Endothelial cell of umbilical vein (primary cell): ENCODE results near the gene FANCC. TPM values are rescaled to one million over a fixed set of nuclear protein-coding genes. Genes with fewer than 3 reads are reported as not detected.

Experiments
- BruUV-seq: library from RNA; stranded (reverse); fragments of 400-500 nt; replicated peaks from 2 replicates; lab custom pipeline; 2021; lab: Mats Ljungman, UMichigan
- CTCF ChIA-PET: fragments of 300-600, 350-600 bp; sonication (Branson Sonifier 250); formaldehyde crosslinking; loops from one replicate; lab custom pipeline; 2021; ENCODE audit warnings: antibody characterized with exemption, inconsistent platforms; lab: Charles Lee
- POLR2A ChIA-PET: fragments of 300-600, 350-600 bp; sonication (Branson Sonifier 250); formaldehyde crosslinking; loops from one replicate; lab custom pipeline; 2021; ENCODE audit warnings: antibody characterized with exemption, inconsistent platforms; lab: Charles Lee
- DNase-seq: peaks from one replicate; pipeline ENCODE4 v3.0.0-alpha.2; 2011; ENCODE audit warnings: low read depth, low spot score
- FAIRE-seq: peaks from 2 replicates; lab custom pipeline; 2011; peaks lifted over from hg19 to GRCh38; lab: Jason Lieb, UNC
- H2AFZ ChIP-seq: 2 replicates; pipeline ENCODE4 v1.6.0; 2012; ENCODE audit warnings: low read depth, low read length, control low read depth, inconsistent platforms
- H3K27ac ChIP-seq: 2 replicates; pipeline ENCODE4 v1.5.1; 2011; ENCODE audit warnings: low read depth, mild to moderate bottlenecking, control low read depth, low read length, moderate library complexity; ENCODE audit not compliant: insufficient read depth
- H3K27me3 ChIP-seq, 2 experiments: 2 replicates each; pipeline versions ENCODE4 v1.6.0 to v1.6.1; 2011; ENCODE audit warnings: low read length in 2 of 2, mixed read lengths in 1 of 2; ENCODE audit not compliant: control insufficient read depth in 2 of 2, insufficient read depth in 2 of 2
- H3K36me3 ChIP-seq, 2 experiments: 2 replicates in 1 of 2; 3 replicates in 1 of 2; pipeline ENCODE4 v1.5.1; 2011; ENCODE audit warnings: low read length in 2 of 2, mild to moderate bottlenecking in 1 of 2, moderate library complexity in 1 of 2; ENCODE audit not compliant: control insufficient read depth in 2 of 2, insufficient read depth in 2 of 2; ENCODE audit errors: extremely low read depth in 1 of 2
- H3K4me1 ChIP-seq: 3 replicates; pipeline ENCODE4 v1.5.1; 2011; ENCODE audit warnings: mild to moderate bottlenecking, low read length; ENCODE audit not compliant: control insufficient read depth, insufficient read depth; ENCODE audit errors: extremely low read depth
- H3K4me2 ChIP-seq: 2 replicates; pipeline ENCODE4 v1.6.1; 2011; ENCODE audit warnings: low read length, control low read depth, mixed read lengths; ENCODE audit not compliant: insufficient read depth
- H3K4me3 ChIP-seq, 3 experiments: fragments of 200-600 bp in 1 of 3; sonication (generic), shearing (Covaris generic) in 1 of 3; replicated peaks in 1 of 3; 2 replicates each; pipeline ENCODE4 v1.5.1; 2011 to 2016; ENCODE audit warnings: control low read depth in 3 of 3, low read length in 3 of 3, mild to moderate bottlenecking in 2 of 3, inconsistent platforms in 1 of 3, low read depth in 1 of 3, moderate library complexity in 1 of 3; ENCODE audit not compliant: insufficient read depth in 1 of 3
- H3K79me2 ChIP-seq: 2 replicates; pipeline ENCODE4 v1.6.0; 2012; ENCODE audit warnings: low read length, inconsistent platforms; ENCODE audit not compliant: control insufficient read depth, insufficient read depth
- H3K9ac ChIP-seq: replicated peaks from 2 replicates; pipeline ENCODE3; 2011; ENCODE audit warnings: low read length, control low read depth; ENCODE audit not compliant: insufficient read depth; ENCODE audit errors: extremely low read depth
- H3K9me1 ChIP-seq: replicated peaks from 3 replicates; pipeline ENCODE4 v1.6.0; 2011; ENCODE audit warnings: mild to moderate bottlenecking, low read length; ENCODE audit not compliant: control insufficient read depth, insufficient read depth; ENCODE audit errors: extremely low read depth
- H3K9me3 ChIP-seq: replicated peaks from 2 replicates; pipeline ENCODE4 v1.5.1; 2012; ENCODE audit warnings: low read length, inconsistent platforms; ENCODE audit not compliant: control insufficient read depth, insufficient read depth
- H4K20me1 ChIP-seq: replicated peaks from 2 replicates; pipeline ENCODE3; 2011; ENCODE audit warnings: mild to moderate bottlenecking, low read length; ENCODE audit not compliant: control insufficient read depth, insufficient read depth; ENCODE audit errors: extremely low read depth
- CTCF ChIP-seq, 2 donors: IDR thresholded peaks; 1 replicate in 1 of 2; 2 replicates in 1 of 2; pipeline ENCODE4 v1.5.1; 2011; ENCODE audit warnings: low read length in 2 of 2, mild to moderate bottlenecking in 2 of 2, moderate library complexity in 2 of 2, control low read depth in 1 of 2, inconsistent platforms in 1 of 2, low read depth in 1 of 2; ENCODE audit not compliant: insufficient read depth in 1 of 2; ENCODE audit errors: extremely low read depth in 1 of 2
- EZH2 ChIP-seq: IDR thresholded peaks from 2 replicates; pipeline ENCODE4 v1.6.1; 2012; ENCODE audit warnings: borderline replicate concordance, low read depth, mild to moderate bottlenecking, moderate library complexity, low read length, inconsistent platforms; ENCODE audit not compliant: severe bottlenecking
- FOS ChIP-seq: IDR thresholded peaks from 2 replicates; pipeline ENCODE4 v1.6.1; 2011; ENCODE audit warnings: mild to moderate bottlenecking, low read length, moderate library complexity, borderline replicate concordance; ENCODE audit not compliant: insufficient read depth
- GATA2 ChIP-seq: IDR thresholded peaks from 2 replicates; pipeline ENCODE4 v1.7.0; 2011; ENCODE audit warnings: low read depth, mild to moderate bottlenecking, moderate library complexity, mixed read lengths, low read length; ENCODE audit not compliant: insufficient read length, insufficient read depth
- JUN ChIP-seq: IDR thresholded peaks from 2 replicates; pipeline ENCODE4 v1.6.1; 2011; ENCODE audit warnings: borderline replicate concordance, low read depth; ENCODE audit not compliant: insufficient read length, insufficient read depth
- MAX ChIP-seq: IDR thresholded peaks from 2 replicates; pipeline ENCODE4 v1.6.1; 2011; ENCODE audit not compliant: insufficient read depth, insufficient read length
- MYC ChIP-seq: IDR thresholded peaks from one replicate; pipeline ENCODE4 v1.6.1; 2011; ENCODE audit warnings: mild to moderate bottlenecking, low read depth, low read length
- POLR2A ChIP-seq: IDR thresholded peaks from 2 replicates; pipeline ENCODE4 v1.6.1; 2012; ENCODE audit warnings: low read depth, mild to moderate bottlenecking, control low read depth, low read length
- POLR2AphosphoS5 ChIP-seq: IDR thresholded peaks from 2 replicates; pipeline ENCODE4 v1.6.1; 2012; ENCODE audit warnings: low read depth, mild to moderate bottlenecking, control low read depth, low read length, moderate library complexity; ENCODE audit not compliant: insufficient read depth
- dilution Hi-C: fragments of 300-500 bp; cut with MboI; formaldehyde crosslinking; loops from one replicate; pipeline ENCODE4 v1.15.0; 2019; ENCODE audit warnings: low sequenced_read_pairs; ENCODE audit not compliant: extremely low pct_ligation_motif_present
- intact Hi-C: fragments of 100-400 bp; cut with micrococcal nuclease; formaldehyde crosslinking; loops from one replicate; pipeline ENCODE4 v1.10.0; 2022
- polyA plus RNA-seq, 4 experiments: library from polyadenylated mRNA; depleted of rRNA in 3 of 4; stranded (reverse) in 3 of 4; unstranded in 1 of 4; fragments of >200 nt; gene quantifications; 2 replicates each; pipeline versions ENCODE4 v1.2.1 to v1.2.3, GENCODE V29; 2011 to 2012; ENCODE audit warnings: missing spikeins in 1 of 4
- total RNA-seq: library from RNA; stranded (reverse); gene quantifications from 2 replicates; pipeline ENCODE4 v1.2.3, GENCODE V29; 2021

The FANCC gene
- total and polyA plus RNA-seq, 2 donors (not counting 3 experiments of a cell fraction or from before 2014, with no cell fraction given): 5.7 to 13.1 TPM

- DNase-seq: no peak
- no peak overlapping the region for H2AFZ ChIP-seq
- no peak for TF ChIP-seq GATA2
- no peak for TF ChIP-seq CTCF (IDR thresholded peaks at IDR 0.05; ENCODE audit: extremely low read depth in 1 of 2, insufficient read depth in 1 of 2, low read depth in 1 of 2, low read length in 2 of 2)
- TF ChIP-seq MAX: no peak
- no peak for TF ChIP-seq POLR2A
- no peak for TF ChIP-seq MYC
- TF ChIP-seq POLR2AphosphoS5: no peak
- no peak for TF ChIP-seq EZH2
- TF ChIP-seq JUN: no peak
- no peak for TF ChIP-seq FOS
- H3K9me3 ChIP-seq: no peaks in the 10 kb centered on the region
- POLR2A ChIA-PET: no interaction called here
- H3K27ac ChIP-seq: no peak overlapping the region
- H4K20me1 ChIP-seq: no peaks in the 10 kb centered on the region
- dilution Hi-C loops (no loop called here), intact Hi-C loops (no loop called here)
- no peaks in the 10 kb centered on the region for H3K4me1 ChIP-seq
- H3K4me3 ChIP-seq: no peak overlapping the region
- FAIRE-seq: no peak
- H3K4me2 ChIP-seq: no peak overlapping the region
- no peaks in the 10 kb centered on the region for H3K9me1 ChIP-seq
- no TSS peak for BruUV-seq
- H3K79me2 ChIP-seq: no peaks in the 10 kb centered on the region
- no peak overlapping the region for H3K9ac ChIP-seq
- H3K27me3 ChIP-seq: no peaks in the 10 kb centered on the region
- H3K36me3 ChIP-seq: no peaks in the 10 kb centered on the region
- CTCF ChIA-PET: no interaction called here
These were observed 88.1 kb downstream of the FANCC start for GRCh38 chr9:95229230-95229915.
